ENCODE data around the gene DLGAP1.
A peak's percentile ranks its signal among the peaks of the same experiment; 100 is the strongest.

Gene DLGAP1

DNA sequence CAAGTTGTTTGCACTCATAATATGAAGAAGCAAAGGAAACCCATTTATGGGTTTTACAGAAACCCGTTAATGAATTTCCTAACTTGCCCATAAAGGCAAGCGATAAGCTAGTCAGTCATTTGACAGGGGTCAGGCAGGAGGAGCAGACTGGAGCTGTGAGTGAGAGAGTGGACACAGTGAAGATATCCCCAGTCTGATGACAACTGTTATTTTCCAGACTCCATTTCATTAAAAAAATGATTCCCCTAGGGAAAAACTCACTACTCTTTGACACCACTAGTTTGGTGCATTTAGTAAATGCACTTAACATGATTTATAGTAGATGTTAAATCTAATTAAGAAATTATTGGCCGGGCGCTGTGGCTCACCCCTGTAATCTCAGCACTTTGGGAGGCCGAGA, 924.3 kb downstream of the DLGAP1 start:
- DNase-seq (ENCODE audit: low spot score) = no peak

DNA sequence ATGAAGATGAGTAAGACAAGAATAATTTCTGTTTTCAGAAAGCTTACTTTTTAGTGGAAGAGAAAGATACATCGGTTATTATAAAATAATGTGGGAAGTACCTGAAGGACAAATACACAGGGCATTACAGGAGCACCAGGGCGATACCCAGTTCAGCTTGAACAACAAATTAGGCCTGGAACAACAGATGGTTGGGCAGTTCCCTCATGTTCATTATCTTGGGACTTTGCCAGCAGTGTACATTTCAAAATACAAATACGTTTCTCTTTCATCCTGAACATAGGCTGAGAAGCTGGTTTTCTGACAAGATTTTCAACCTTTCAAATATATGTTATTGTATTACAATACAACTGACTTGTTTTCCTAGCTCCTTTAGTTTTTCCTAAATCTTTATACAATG, 925.5 kb downstream of the DLGAP1 start:
- DNase-seq (ENCODE audit: low spot score) = no peak

DNA sequence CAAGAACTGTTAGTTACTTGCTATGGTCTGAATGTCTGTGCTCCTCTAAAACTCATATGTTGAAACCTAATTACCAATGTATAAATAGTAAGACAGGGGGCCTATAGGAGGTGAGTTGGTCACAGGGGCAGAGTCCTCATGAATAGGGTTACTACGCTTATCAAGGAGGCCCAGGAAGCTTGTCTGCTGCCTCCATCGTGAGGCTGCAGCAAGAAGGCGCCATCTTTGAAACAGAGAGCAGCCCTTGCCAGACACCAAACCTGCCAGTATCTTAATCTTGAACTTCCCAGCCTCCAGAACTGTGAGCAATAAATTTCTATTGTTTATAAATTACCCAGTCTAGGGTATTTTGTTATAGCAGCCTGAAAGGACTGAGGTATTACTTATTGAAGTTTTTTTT, 926.0 kb downstream of the DLGAP1 start:
- DNase-seq (ENCODE audit: low spot score) = no peak

DNA sequence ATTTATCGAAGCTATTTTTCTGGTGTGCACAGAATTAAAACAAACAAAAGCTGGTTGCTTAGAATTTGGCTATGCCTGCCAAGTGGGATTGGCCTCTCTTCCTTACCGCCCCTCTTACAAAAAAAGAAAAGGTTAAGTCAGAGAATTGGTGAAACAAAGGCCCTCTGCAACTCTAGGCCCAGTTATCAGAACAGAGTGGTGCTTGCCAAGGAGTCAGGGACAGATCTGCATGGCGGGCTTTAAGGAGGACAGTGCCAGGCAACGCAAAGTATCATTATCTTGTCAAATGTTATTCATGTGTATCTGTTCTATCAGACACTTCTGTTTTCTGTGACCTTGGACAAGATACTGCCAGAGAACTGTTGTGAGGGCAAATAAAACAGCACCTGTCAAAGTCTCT, 926.9 kb downstream of the DLGAP1 start:
- no peak for DNase-seq (ENCODE audit: low spot score)

DNA sequence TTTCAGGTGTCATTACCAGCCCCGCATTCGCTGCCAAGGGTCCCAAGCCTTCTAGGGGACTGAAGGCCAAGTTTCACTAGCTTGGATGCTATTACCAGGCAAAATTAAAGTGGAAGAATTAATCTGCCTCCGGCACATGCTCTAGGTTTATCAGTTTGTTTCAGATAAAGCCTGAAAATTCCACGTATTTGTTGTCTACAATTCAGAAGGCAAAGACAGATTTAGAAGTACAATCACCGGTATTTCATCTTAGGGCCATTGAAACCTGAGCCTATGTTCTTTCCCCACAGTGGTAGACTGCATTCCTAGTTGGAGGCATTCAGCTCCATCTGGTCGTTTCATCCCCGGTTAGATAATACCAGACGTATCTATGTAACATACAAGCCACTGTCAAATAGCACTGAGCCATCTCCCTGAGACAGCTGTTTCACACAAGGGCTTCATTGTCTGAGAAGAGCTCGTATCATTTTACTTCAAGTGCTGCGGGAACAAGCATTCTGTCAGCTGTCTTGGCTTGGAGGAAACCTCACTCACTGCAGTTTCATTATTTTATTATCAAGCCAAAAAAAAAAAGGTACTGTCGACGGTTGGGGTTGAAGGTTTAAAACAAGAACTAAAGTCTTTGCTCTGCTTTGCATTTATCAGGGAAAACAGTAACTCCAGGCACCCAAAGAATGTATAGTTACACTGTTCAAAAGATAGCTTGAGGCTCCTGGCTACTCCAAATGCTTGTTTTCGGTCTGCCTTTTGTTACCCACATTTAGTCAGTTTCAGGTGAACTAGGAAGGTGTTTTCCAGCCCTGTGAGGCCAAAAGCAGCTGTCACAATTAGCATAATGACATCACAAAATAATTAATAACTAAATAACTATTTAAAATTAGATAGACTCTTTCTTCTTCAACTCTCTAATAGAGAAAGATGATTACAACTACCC, 928.4 kb downstream of the DLGAP1 start:
- DNase-seq (ENCODE audit: low spot score) = peak; percentile 20

DNA sequence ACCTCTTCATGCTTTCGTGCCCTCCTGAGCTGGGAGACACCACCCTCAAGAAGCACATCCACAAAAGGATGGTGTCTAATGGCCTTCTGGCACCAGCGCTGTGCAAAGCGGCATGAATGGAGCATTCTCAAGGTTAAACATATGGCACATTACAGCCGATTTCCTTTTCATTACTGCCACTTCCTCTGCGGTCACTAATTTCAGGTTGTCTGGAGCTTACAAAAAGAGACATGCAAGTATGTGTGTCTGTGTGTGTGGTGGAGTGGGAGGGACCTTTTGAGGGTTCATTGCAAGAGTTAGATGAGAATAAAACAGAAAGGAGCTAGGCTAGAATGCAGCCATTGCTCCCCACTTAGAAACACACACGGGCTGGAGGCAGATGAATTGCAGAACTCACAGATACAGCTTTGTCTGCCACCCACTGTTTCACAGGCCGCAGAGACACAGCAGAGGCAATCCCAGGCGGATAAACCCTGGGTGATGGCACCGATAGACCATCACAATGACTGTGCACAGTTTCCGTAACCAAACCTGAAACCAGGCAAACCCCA, 929.2 kb downstream of the DLGAP1 start:
- no peak for DNase-seq (ENCODE audit: low spot score)

DNA sequence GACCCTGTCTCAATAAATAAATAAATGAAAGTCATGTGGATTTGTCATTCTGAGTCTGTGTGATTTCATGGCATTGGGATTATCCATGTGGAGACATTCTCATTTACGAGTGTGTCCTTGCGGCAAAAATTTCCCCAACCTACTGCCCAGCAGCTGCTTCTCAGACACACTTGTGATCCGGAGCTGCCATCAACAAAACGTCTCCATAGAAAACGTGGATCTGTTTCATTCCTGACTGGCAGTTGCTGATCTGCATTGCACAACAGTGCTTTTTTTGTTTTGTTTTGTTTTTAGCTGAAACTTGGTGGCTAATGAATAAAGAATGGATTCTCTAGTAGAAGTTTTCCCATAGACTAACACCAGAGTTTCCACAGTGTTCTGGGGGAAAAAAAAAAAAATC, 930.4 kb downstream of the DLGAP1 start:
- no peak for DNase-seq (ENCODE audit: low spot score)

DNA sequence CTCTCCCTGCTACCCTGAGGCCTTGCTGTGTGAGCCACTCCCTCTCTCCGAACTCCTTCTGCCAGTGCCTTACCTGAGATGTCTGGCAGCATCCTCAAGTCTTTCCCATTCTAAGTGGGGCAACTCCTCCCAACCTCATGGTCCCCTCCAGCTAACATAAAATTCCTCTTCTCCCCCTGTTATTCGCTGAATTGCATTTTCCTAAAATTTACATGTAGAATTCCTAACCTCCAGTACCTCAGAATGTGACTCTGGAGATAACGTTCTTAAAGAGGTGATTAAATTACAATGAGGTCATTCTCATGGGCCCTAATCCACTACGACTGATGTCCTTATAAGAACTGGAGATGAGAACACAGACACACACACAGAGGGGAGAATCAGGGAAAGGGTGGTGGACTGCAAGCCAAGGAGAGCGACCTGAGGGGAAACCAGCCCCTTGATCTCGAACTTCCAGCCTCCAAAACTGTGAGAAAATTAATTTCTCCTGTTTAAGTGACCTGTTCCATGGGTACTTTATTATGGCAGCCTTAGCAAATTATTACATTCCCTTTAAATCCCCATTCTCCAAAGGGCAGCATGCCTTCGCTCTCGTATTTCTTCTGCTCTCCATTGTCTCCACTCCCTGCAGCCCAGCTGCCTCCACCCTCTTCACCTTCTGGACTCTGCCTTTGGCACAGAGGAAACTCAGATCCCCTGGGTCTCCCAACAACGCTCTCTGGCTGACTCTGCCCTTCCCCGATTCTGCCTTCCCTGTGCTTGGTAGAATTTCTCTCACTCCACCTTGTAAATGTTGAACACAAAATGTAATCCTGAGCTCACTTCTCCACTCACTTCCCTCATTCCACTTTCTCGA, 934.6 kb downstream of the DLGAP1 start:
- DNase-seq (ENCODE audit: low spot score) = no peak

DNA sequence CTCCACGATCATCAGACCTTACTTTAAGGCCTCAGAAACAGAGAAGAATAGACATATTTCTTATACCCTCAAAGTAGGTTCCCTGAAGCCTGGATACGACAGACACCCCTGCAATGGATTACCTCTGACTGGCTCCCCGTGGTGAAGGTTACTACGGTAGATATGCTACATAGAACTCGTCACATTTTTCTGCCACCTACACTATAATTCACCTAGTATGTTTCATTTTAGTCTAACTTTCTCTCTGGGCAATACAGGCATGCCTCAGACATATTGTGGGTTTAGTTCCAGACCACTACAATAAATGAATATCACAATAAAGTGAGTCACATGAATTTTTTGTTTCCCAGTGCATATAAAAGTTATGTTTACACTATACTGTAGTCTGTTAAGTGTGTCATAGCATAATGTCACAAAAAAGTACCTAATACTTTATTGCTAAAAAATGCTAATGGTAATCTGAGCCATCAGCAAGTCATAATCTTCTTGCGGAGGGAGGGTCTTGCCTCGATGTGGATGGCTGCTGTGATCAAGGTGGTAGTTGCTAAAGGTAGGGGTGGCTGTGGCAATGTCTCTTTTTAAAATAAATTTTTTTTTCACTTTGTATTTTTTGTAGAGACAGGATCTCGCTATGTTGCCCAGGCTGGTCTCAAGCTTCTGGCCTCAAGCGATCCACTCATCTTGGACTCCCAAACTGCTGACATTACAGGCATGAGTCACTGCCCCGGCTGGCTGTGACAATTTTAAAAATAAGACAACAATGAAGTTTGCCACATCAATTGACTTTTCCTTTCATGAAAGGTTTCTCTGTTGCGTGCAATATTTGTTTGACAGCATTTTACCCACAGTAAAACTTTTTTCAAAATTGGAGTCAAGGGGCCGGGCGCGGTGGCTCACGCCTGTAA, 940.5 kb downstream of the DLGAP1 start:
- no peak for DNase-seq (ENCODE audit: low spot score)

DNA sequence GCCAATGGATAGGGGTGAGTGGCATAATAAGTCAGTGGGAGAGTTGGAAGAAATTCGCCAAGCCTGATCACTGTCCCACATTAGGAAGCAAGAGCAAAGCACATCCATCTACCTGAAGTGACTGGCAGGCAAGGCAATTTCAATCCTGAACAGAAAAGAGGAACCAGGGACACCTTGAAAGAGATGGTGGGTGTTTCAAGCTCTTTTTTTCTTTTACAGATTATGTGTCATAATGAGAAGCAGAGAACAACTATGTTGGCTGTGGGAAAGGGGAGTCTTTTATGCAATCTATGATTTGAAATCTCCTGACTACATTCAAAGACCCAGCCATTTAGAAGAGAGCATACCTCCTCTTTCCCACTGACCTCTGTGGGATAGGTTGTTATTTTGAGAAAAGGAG, 941.6 kb downstream of the DLGAP1 start:
- no peak for DNase-seq (ENCODE audit: low spot score)

DNA sequence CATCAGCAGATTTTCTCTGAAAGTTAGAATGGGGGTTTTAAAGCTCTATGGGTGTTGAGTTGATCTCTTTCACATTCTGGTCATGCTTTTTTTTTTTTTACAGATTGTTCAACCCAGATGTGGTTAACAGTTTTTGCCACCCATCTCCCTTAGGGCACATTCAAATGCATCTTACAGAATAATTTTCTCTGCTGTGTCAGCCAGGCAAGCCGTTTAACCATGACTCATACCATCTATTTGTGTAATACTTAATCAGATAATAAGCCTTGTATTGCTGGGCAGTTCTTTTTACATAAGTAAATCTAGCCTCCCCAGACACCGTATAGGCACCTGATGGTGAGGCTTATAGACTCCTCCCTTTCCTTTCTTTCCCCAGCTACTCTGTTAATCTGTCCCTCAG, 943.1 kb downstream of the DLGAP1 start:
- DNase-seq (ENCODE audit: low spot score) = peak; percentile 71

DNA sequence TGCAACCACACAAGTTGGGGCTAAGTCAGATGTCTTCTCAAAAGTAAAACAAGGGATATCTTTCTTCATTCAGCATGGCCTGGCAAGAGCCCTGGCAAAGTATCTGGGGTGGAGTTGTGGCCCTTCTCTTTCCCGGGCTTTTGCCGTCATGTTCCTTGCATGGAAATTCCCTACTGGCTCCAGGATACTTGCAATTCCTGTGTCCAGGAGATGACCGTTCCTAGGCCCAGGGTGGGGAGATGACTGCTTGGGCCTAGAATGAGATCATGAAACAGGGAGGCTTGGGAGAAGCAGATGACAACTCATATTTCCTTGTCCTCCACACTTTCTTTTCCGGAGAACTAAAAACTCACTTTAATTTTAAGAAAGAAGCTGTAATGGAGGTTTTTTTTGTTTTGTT, 944.2 kb downstream of the DLGAP1 start:
- DNase-seq (ENCODE audit: low spot score) = no peak

DNA sequence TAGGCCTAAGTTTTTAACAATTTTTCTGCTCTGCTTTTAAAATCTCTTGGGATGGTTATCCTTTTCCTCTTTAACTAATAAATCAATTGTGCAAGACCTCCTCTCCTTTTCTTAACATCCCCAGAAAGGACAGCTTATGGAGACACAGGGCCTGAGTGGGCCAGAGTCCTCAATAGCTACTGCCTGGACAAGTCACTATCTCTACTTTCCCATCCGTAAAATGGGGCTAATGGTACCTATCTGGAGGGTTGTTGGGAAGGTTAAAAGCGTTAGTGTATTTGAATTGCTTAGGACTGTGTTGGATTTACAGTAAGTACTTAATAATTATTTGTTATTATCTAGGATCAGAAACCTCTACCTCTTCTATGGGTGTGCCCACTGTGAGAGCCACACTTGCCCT, 945.1 kb downstream of the DLGAP1 start:
- DNase-seq (ENCODE audit: low spot score) = no peak

DNA sequence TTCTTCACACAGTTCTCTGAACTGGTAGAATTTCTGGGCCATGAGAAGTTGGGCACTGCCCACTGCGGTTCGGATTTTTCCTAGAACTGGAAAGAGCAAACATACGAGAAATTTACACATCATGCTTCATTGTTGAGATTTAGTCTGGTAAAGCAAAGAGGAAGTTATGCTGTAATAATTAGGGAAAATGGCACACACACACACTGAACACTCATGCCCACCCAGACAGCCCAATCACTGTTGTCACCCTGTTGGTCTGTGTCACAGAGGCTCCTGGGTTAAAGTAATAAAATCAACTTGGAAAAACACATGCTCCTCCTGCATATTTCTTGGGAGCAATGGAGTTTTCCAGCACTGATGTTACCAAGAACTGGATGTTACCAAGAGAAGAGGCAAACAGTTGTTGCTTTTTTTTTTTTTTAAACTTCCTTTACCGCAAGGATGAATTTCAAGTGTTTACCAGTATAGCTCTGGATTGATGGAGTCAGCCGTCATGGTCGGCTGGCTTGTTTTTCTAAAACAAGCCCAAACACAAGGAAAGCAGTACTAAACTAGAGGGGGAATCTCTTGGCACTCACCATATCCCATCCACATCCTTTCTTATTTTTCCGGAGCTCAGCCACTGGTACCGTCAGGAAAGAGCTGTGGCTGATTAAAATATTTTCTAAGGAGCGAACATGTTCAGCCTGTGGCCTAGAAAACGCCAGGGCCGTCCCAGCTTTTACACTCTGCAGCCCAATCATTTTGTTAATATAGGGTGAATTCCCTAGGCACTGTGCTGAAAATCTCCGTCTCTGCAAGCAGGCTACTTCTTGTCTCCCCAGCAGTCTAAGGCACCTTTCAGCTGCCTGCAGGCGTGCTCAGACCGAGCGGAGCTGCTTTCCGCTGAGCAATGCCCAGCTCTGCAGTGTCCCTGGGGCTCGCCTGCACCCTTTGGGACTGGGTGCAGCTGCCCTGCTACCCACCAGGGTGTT, 946.2 kb downstream of the DLGAP1 start:
- no peak for DNase-seq (ENCODE audit: low spot score)

DNA sequence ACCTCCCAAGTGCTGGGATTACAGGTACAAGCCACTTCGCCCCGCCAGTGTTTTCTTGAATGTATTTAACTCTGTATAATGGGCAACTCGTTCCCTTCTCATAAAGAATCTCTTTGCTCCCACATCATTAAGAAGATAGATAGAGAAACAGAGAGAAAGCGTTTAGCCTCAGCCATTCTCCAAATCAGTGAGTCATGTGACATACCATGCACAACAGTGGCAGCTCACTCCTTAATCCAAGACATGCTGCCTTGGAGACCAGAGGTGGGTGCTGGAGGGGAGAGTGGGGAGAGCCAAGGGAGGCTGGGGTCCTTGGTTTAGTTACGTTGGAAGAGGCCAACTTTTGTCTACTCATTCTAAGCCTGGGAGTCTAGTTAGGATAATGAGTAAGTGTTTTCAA, 950.5 kb downstream of the DLGAP1 start:
- DNase-seq (ENCODE audit: low spot score) = no peak

DNA sequence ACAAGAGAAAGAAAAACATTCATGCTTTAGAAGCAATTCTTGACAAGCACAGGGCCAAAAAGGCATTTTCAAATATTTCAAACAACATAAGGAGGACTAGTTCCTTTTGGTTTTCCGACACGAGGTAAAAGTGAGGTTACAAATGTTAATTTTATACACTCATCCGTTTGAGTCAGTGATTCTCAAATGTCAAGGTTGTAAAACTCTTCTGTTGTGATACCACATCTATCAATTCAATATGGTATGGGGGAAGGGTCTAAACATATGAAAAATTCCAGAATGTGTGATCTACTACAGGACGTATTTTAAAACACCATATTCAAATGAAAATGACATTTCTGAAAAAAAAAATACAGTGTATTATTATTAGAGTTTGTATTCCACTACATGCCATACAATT, 952.5 kb downstream of the DLGAP1 start:
- DNase-seq (ENCODE audit: low spot score) = no peak

DNA sequence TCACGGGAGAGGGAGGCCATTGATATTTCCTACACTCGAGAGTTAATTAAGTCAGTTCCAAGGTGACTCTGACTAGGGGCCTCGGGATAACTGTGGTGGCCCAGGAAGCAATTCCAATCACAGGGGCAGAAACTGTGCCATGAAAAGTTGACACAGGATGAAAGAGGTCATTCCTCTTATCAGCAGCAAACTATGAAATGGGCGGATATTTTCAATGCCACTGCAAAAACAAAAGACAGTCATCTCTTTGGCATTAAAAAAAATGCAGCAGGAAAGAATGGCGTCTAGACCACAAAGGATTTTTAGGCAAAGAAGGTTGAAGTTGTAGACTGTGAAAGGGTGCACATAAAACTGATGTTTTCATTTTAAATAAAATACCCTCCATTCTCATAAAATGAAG, 955.1 kb downstream of the DLGAP1 start:
- peak; percentile 10 for DNase-seq (ENCODE audit: low spot score)

DNA sequence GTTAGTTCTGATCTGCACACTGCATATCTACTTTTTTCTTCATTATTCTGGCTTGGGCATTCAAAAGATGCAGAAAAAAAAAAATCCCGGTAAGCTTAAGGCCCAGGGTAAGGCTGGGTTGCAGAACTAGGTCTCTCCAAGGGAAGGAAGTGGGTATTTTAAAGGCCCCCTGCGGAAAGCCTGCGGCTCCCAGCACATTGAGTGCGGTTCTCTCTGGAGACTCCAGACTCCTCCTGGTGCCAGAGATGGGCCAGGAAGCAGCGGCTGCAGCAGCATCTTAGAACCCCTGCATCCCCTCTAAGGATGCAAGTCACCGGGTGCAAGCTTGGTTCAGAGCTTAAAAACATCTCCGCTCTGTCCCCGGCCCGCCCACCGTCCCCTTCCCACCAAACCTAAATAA, 955.6 kb downstream of the DLGAP1 start:
- DNase-seq (ENCODE audit: low spot score) = peak; percentile 28

DNA sequence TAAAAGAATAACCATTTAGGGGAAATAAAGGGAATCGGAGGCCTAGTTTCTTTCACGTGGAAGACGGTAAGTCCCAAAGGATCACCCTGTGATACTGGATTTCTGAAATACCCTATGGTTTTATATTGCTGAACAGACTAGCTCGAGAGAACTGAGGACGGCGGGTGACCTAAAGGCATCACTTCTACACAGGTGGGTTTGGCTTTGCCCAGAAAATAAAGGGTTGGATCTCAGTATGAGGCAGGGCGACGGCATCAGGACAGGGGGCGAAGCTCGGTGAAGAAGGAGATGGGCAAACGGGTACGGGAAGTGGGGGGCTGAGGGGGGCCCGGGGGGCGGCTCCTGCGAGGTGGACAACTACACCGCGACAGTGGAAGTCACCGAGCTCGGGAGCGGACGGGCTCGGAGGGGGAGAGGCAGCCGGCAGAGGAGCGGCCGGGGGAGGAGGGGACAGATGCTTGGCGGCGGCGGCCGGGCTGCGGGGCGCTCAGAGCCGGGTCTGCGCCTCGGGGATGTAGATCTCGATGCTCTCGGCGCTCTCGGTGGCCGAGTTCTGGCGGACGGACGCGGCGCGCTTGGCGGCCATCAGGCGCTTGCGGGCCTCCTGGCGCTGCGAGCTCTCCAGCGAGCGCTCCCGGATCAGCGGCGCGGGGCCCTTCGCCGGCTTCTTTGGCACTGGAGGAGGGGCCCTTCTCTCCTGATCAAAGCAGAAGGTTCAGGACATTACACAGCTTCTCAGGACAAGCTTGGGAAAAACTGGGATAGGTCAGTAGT, 956.2 kb downstream of the DLGAP1 start:
- peak; percentile 58 for DNase-seq (ENCODE audit: low spot score)

All from AG08395 (cell line).